ENCODE measurements around the gene GRID1. TPM values are rescaled to one million over a fixed set of nuclear protein-coding genes. Genes with fewer than 3 reads are reported as not detected.

GRID1 gene
- total RNA-seq, 4 donors from 2014 or later = 0.35 to 10.7 (median 1.3) TPM

GRCh38 chr10:86227501-86228258 is 138.9 kb downstream of the GRID1 start:
- Histone ChIP-seq H3K36me3 (no peaks in the 10 kb centered on the region), H3K9me3 (no peaks in the 10 kb centered on the region), H3K27ac (no peak overlapping the region), H3K4me1 (no peaks in the 10 kb centered on the region), H3K4me3 (no peak overlapping the region), H3K27me3 (no peaks in the 10 kb centered on the region)
- TF ChIP-seq POLR2A (IDR thresholded peaks at IDR 0.05) (no peak), CTCF (IDR thresholded peaks at IDR 0.05) (no peak)
- no peak for DNase-seq

GRCh38 chr10:86226781-86227201 is 139.8 kb downstream of the GRID1 start:
- no peaks in the 10 kb centered on the region for H3K27me3 ChIP-seq
- H3K36me3 ChIP-seq = no peaks in the 10 kb centered on the region
- no peak for DNase-seq
- no peak overlapping the region for H3K4me3 ChIP-seq
- H3K27ac ChIP-seq = no peak overlapping the region
- no peaks in the 10 kb centered on the region for H3K4me1 ChIP-seq
- TF ChIP-seq POLR2A (IDR thresholded peaks at IDR 0.05) (no peak), CTCF (IDR thresholded peaks at IDR 0.05) (no peak)
- no peaks in the 10 kb centered on the region for H3K9me3 ChIP-seq

- Histone ChIP-seq H3K36me3 (no peaks in the 10 kb centered on the region), H3K4me1 (no peaks in the 10 kb centered on the region), H3K4me3 (no peak overlapping the region), H3K27ac (no peak overlapping the region), H3K27me3 (no peaks in the 10 kb centered on the region), H3K9me3 (no peaks in the 10 kb centered on the region)
- TF ChIP-seq CTCF (IDR thresholded peaks at IDR 0.05) (no peak), POLR2A (IDR thresholded peaks at IDR 0.05) (no peak)
- no peak for DNase-seq
Measured at GRCh38 chr10:86226016-86226415, 140.6 kb downstream of the GRID1 start.

GRCh38 chr10:86225103-86225782 is 141.4 kb downstream of the GRID1 start:
- H3K36me3 ChIP-seq = no peaks in the 10 kb centered on the region

More at GRCh38 chr10:86225103-86225782, 141.4 kb downstream of the GRID1 start:
- no peak for TF ChIP-seq POLR2A (IDR thresholded peaks at IDR 0.05)
- TF ChIP-seq CTCF (IDR thresholded peaks at IDR 0.05) = no peak
- H3K27ac ChIP-seq = no peak overlapping the region
- DNase-seq = no peak
- H3K4me3 ChIP-seq = no peak overlapping the region
- H3K27me3 ChIP-seq = no peaks in the 10 kb centered on the region
- no peaks in the 10 kb centered on the region for H3K4me1 ChIP-seq
- no peaks in the 10 kb centered on the region for H3K9me3 ChIP-seq

Measured in Peyer's patch (tissue), 4 donors.